ENCODE data around the gene KIF5C.

The KIF5C gene

GRCh38 chr2:149062531-149062930 is 187.5 kb downstream of the KIF5C start:
- DNase-seq (ENCODE audit: extremely low spot score, insufficient read length, low read depth) (no peak), FAIRE-seq (no peak)

DNA sequence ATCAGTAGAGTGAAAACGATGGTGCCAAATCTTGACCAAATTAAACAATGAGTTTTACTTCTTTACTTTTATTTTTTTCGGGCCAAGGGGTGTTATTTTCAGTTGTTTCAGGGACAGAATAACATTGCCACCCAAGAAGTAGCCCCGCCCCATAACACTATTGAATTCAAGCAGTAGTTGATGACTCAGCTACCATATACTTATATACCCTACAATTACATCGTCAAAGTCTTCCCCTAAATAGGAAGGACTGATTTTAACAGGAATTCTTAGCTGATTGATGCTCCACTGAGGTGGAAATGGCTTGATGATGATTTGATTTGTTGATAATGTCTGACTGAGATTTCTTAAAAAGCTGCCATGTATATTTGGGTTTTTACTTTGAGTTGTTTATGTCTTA is 188.2 kb downstream of the KIF5C start:
- no peak for DNase-seq (ENCODE audit: extremely low spot score, insufficient read length, low read depth)

DNA sequence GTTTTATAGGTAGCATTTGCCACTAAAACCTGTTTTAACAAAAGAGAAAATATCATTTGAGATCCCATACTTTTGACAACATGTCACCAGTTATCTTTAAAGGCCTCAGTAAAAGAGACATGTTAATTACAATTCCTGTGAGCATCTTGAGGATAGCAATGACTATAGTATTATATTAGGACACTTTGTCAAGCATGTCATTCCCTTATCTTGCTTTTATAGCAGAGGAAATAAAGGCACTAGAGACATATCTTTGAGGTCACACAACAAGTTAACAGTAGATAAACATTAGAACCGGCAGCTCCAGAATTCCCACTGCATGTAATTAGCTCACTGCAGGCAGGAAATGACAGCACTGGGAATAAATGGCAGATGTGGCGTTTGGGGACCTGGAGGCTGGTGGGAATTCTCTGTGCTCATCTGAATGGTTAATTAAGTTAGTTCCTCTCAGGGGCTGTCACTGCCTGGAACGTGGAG is 189.4 kb downstream of the KIF5C start:
- DNase-seq (ENCODE audit: extremely low spot score, insufficient read length, low read depth), result no peak
- no peak for FAIRE-seq

More for the DNA sequence above, 188.2 kb downstream of the KIF5C start:
- FAIRE-seq, result no peak

DNA sequence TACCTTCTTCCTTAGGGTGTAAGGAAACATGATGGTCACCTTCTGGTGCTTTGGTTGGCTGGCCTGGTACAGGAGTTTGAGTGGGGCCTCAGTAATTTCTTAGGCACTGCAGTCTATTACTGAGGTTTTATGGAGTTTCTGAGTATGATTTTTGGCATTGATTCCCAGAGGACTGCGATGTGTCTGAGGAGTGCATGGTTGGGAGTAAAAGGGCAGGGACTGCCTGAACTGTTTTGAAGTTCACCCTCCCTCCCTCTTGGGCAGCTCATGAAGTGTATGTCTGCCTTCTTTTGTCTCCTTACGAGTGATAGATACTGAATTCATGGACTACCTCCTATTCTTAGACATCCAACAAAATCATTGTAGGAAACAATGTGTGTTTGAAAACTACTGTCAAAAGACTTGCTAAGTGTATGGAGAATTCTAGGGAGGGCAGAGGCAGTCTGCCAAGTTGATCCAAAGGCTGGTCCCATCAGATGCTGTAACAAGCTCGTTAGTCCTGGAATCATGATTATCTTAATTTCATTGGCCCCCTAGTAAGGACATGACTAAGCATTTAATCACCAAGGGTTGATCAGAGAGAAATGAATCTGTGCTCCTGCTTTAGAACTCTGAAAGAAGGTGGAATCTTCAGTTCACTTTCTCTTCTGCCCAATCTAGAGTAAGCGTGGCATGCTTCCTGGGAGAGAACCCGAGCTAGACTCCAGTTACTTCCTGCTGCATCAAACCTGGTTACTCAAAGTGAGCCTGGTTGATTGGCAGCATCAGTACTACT is 190.0 kb downstream of the KIF5C start:
- FAIRE-seq, result no peak
- no peak for DNase-seq (ENCODE audit: extremely low spot score, insufficient read length, low read depth)

- peak; percentile 18 for FAIRE-seq
These were observed 193.4 kb downstream of the KIF5C start for GRCh38 chr2:149068225-149068995.

DNA sequence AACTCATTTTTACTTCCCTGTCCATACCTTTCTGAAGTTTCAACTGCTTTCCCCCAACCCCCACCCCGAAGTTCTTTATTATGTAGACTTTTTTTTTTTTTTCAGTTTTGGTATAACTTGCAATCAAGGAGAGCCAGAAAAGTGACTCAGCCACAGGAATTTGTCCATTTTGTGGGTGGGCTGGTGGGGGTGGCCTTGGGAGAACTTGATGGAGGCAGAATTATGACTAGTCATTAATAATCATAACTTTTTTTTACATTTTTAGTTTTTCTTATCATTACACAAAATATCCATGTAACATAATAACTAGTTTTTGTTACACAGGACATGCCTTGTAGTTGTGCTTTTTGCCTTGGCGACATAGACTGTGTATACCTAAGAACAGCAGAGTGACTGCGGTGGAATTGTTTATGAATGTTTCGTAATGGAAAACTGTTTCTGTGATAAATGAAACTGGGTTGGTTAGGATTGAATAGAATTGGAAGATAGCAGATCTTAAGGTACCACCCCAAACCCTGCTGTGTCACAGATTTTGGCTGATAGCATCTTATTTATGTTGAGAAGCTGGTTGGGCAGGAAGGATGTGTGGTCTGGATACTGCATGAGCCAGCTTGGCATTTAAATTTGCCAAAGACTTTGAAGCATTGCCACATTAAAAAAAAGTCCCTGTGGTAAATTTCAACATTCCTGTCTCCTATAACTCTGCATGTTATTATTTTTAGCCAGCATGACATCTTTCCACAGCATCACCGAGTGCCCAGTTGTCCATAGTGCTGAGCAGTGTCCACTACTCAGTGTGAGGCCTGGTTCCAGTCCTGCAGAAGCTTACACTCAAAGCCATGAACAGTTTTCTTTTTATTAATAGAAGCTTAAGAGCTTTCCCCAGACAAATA is 194.2 kb downstream of the KIF5C start:
- DNase-seq (ENCODE audit: extremely low spot score, insufficient read length, low read depth) (no peak), FAIRE-seq (no peak)

More at GRCh38 chr2:149068225-149068995, 193.4 kb downstream of the KIF5C start:
- DNase-seq (ENCODE audit: extremely low spot score, insufficient read length, low read depth), result no peak

- FAIRE-seq, result no peak
These were observed 195.8 kb downstream of the KIF5C start for GRCh38 chr2:149070681-149071320.

GRCh38 chr2:149075105-149075504 is 200.1 kb downstream of the KIF5C start:
- FAIRE-seq, result no peak
- DNase-seq (ENCODE audit: extremely low spot score, insufficient read length, low read depth), result no peak

More at GRCh38 chr2:149070681-149071320, 195.8 kb downstream of the KIF5C start:
- DNase-seq (ENCODE audit: extremely low spot score, insufficient read length, low read depth), result no peak

GRCh38 chr2:149075853-149076252 is 200.8 kb downstream of the KIF5C start:
- no peak for FAIRE-seq
- DNase-seq (ENCODE audit: extremely low spot score, insufficient read length, low read depth), result no peak
